NT2/D1 (cell line): ENCODE data around the gene LRP8.

ENCODE experiments used
- YY1 ChIP-seq: IDR thresholded peaks from 2 replicates; pipeline ENCODE4 v1.6.1; 2011; ENCODE audit not compliant: insufficient read length, insufficient read depth
- ZNF274 ChIP-seq: IDR thresholded peaks from 2 replicates; pipeline ENCODE4 v1.6.1; 2011; ENCODE audit warnings: mild to moderate bottlenecking, low read depth, low read length

GRCh38 chr1:53327182-53327913 lies 522 bp downstream of the LRP8 start:
- TF ChIP-seq ZNF274 (no peak), YY1 (no peak)
